ENCODE measurements around the gene MAP2K2. TPM values are rescaled to one million over a fixed set of nuclear protein-coding genes. Genes with fewer than 3 reads are reported as not detected.

MAP2K2 gene
- total RNA-seq, 2 donors from 2014 or later = 170 to 206 TPM

DNA sequence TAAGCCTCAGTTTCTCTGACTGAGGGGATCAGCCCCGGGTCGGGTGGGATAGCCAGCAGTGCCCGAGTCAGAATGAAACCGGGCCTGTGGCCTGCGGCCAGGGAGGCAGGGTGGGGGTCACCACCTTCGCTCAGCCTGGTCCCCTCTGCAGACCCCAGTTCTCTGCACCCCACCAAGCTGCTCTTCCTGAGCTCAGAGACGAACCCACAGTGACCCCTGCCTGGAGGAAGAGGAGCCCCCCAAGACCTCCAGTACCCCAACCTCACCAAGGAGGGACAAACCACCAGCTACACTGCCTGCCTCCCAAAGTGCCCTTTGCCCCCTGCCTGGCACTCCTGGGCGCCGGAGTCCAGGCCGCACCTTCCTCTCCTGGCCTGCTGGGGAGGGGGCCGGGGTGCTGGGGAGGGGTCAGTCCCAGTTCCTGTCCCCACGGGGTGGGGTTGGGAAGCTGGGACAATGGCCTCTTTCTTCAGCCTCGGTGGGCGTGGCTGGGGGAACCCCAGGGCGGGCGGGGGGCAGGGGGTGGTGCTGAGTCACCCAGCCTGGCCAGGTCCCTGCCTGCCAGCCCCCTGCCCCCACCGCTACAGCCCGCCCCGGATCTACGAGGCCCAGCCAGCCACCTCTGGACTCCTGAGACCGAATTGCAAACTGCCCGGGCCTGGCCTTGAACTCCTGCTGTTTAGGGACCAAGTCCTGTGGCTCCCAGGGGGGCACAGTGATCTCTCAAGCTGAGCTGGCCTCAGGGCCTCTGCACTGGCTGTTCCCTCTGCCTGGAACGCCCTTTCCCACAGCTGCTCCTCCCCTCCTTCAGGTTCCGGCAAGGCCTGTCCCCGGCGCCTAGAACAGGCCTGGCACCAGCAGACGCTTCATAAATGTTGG, 71.6 kb downstream of the MAP2K2 start:
- Mint-ChIP-seq H3K4me1 (ENCODE audit: low read depth in 2 of 2) (peaks cover 39 to 40% of the 10 kb centered on the region in 2 donors), H3K4me3 (peak overlapping the region; percentile 69), H3K36me3 (peaks cover 18% of the 10 kb centered on the region)

DNA sequence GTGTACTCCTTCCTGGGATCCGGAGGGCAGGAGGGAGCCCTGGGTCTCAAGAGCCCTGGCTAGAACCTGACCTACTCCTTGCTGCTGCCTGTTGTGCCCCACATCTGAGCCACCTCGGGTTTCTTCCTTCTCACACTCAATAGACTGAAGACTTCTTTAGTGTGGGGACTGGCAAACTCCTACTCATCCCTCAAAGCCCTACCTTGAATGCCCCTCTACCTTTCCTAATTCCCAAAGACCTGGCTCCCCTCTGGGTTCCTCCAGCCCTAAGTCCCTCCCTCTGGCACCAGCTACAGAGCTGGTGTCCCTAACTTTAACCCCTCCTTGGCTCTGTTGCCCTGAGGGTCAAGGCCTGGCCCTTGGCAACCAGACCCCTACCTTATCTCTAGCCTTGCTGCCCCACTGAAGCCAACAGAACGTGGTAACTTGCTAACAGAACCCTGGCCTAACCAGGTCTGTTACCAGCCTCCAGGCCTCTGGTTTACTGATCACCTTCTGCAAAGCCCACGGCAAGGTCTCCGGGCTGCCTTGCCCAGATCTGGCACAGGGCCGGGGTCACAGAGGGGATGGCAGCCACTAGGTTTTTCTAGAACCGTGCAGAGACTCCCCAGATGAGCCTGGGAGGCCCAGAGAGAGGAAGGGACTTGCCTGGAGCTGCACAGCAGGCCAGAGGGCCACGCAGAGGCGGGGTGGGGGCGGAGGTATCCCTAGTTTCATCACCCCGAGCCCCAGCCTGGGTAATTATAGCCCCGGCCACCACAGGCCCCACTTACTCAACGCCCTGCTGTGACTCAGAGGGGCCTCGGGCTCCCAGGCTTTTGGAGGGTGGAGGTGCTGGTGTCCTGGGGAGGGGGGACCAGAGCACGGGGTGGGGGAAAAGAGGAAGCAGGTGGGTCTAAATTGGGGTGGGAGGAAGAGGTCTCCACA, 72.5 kb downstream of the MAP2K2 start:
- DNase-seq (ENCODE audit: low spot score) = peak; percentile 84
- Mint-ChIP-seq H3K36me3 (peaks cover 18% of the 10 kb centered on the region), H3K27ac (peak overlapping the region; percentile 85 to 89), H3K4me3 (peak overlapping the region; percentile 67), H3K4me1 (ENCODE audit: low read depth in 2 of 2) (peaks cover 37 to 40% of the 10 kb centered on the region in 2 donors), H3K9me3 (no peaks in the 10 kb centered on the region), H3K27me3 (no peaks in the 10 kb centered on the region)
- peak; percentile 88 to 89 for ATAC-seq

More for the DNA sequence above, 71.6 kb downstream of the MAP2K2 start:
- DNase-seq (ENCODE audit: low spot score) (peak; percentile 60), ATAC-seq (peak; percentile 70 to 79)
- H3K27me3 Mint-ChIP-seq = no peaks in the 10 kb centered on the region
- no peaks in the 10 kb centered on the region for H3K9me3 Mint-ChIP-seq
- peak overlapping the region; percentile 63 to 89 for H3K27ac Mint-ChIP-seq

DNA sequence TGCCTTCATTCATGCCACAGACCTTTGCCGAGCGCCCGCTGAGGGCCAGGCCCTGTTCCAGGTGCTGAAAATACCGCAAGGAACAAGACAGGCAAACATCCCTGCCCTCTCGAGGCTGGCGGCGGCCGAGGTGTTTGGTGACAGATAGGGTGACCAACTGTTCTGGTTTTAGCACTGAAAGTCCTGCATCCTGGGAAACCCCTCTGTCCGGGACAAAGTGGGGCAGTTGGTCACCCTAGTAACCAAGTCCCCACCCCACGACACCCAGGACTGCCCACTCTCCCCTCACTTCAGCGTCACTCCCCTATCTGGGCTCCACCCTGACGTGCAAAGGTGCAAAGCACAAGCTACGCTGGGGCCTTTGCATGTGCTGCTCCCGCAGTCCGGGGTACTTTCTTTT, 74.5 kb downstream of the MAP2K2 start:
- H3K36me3 Mint-ChIP-seq = peaks cover 18% of the 10 kb centered on the region
- DNase-seq (ENCODE audit: low spot score) (no peak), ATAC-seq (no peak)
- peak overlapping the region; percentile 12 to 89 for H3K27ac Mint-ChIP-seq
- no peaks in the 10 kb centered on the region for H3K9me3 Mint-ChIP-seq
- H3K4me1 Mint-ChIP-seq (ENCODE audit: low read depth in 2 of 2) = peaks cover 31 to 35% of the 10 kb centered on the region in 2 donors
- H3K4me3 Mint-ChIP-seq = no peak overlapping the region
- H3K27me3 Mint-ChIP-seq = no peaks in the 10 kb centered on the region

DNA sequence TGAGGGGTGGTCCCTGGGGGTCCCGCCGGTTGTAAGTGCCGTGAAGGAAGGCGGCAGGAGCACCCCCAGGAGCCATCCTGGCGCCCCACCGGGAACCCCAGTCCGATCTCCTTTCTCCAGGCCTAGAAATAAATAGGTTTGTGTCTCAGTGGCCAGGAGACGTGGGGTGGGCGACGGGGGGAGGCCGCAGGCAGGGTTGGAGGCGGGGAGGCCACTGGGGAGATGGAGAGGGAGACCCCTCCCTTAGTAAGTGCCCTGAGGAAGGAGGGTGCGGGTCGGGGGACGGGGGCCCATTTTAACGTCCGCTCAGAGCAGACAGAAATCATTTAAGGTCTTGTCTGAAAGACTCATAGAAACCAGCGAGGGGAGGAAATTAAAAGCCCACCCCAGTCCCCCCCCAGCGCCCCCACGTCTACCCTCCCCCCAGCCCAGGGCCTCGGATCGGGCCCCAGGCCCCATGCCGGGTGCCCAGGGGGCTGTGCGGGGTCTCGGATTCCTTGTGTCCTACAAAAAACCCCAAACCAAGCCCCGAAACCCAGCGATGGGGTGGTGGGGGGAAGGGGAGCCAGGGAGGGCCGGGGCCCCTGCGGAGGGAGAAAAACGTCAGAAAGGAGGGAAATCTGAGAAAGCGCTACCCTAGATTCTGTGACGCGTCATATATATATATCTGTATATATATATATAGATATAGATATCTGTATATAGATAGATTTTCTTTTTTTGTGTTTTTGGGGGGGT, 76.8 kb downstream of the MAP2K2 start:
- Mint-ChIP-seq H3K27ac (no peak overlapping the region), H3K27me3 (no peaks in the 10 kb centered on the region), H3K4me3 (no peak overlapping the region), H3K4me1 (ENCODE audit: low read depth in 2 of 2) (peaks cover 19 to 22% of the 10 kb centered on the region in 2 donors), H3K9me3 (no peaks in the 10 kb centered on the region), H3K36me3 (peaks cover 5% of the 10 kb centered on the region)
- DNase-seq (ENCODE audit: low spot score) (no peak), ATAC-seq (no peak)

DNA sequence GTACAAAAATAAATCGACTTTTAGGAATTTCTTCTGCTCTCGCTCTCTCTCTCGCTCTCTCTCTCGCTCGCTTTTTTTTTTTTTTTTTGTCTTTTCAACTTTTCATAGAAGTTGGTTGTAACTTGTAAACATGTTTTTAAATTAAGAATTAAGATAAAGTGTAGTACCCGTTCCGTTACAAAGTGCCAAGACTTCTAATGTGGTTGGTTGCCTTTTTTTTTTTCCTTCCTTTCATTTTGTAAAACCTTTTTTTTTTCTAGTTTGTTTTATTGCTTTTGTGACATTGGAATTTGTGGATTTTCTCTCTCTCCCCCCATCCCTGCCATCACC, 77.6 kb downstream of the MAP2K2 start:
- H3K27ac Mint-ChIP-seq = peak overlapping the region in 1 of 2 donors; percentile 47
- H3K36me3 Mint-ChIP-seq = peaks cover 4% of the 10 kb centered on the region
- no peaks in the 10 kb centered on the region for H3K27me3 Mint-ChIP-seq
- DNase-seq (ENCODE audit: low spot score) (no peak), ATAC-seq (no peak)
- no peak overlapping the region for H3K4me3 Mint-ChIP-seq
- no peaks in the 10 kb centered on the region for H3K9me3 Mint-ChIP-seq
- H3K4me1 Mint-ChIP-seq (ENCODE audit: low read depth in 2 of 2) = peaks cover 16 to 19% of the 10 kb centered on the region in 2 donors

DNA sequence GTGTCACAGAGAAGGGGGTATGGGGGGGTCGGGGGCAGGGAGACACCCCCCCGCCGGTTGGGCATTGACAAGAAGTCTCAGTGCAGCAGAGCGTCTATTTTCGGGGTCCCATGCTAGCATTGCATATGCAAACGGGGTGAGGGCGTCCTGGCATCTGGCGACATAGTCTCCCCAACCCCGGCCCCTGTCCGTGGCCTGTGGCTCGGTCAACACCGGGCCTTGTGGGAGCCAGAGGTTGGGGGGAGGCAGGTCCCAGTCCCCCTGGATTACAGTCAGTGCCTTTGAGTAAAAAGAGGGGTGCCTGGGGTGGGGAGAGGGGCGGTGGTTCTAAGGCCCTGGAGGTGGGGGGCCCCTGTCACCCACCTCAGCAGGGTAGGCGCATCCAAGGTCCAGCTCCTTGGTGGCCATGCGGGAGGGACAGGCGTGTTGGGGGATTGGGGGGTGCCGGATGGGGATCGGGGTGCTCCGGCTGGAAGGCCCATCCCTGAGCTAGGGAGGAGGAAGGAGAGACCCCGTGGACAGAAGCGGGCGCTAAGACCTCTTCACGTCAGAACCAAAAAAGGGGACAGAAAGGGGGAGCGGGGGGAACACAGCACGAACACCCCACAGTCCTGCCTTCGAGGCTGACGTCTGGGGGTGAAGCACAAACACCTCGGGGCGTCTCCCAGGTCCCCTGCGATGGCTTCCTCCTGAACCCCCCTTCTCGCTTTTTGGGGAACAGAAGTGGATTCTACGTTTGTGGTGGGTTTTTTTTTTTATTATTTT, 78.1 kb downstream of the MAP2K2 start:
- peak overlapping the region in 1 of 2 donors; percentile 47 for H3K27ac Mint-ChIP-seq
- H3K4me1 Mint-ChIP-seq (ENCODE audit: low read depth in 2 of 2) = peaks cover 12 to 15% of the 10 kb centered on the region in 2 donors
- no peaks in the 10 kb centered on the region for H3K27me3 Mint-ChIP-seq
- no peaks in the 10 kb centered on the region for H3K36me3 Mint-ChIP-seq
- no peaks in the 10 kb centered on the region for H3K9me3 Mint-ChIP-seq
- ATAC-seq = peak in 1 of 2 donors; percentile 11
- DNase-seq (ENCODE audit: low spot score) = no peak
- no peak overlapping the region for H3K4me3 Mint-ChIP-seq

DNA sequence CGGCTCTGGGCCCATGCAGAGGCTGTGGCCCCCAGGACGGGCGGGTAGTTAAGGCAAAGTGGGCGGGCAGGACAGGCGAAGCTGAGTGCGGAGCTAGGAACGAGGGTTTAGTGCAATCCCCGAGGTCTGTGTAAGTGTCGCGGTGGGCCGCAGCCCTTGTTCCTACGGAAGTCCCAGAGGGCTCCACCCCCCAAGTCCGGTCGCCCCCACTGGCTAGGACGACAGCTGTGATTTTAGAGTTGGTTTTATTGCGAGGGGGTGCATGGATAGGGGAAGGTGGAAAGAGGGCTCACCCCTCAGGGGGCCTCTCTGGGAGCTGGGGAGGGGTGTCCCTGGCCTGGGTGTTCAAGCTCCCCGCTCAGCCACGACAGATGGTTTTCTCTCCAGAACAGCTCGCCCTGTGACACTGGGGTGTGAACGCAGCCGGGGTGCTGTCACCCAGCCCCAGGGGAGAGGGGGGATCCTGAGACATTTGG, 78.9 kb downstream of the MAP2K2 start:
- DNase-seq (ENCODE audit: low spot score) = no peak
- no peak for ATAC-seq
- H3K4me1 Mint-ChIP-seq (ENCODE audit: low read depth in 2 of 2) = peaks cover 9 to 12% of the 10 kb centered on the region in 2 donors
- no peaks in the 10 kb centered on the region for H3K27me3 Mint-ChIP-seq
- H3K4me3 Mint-ChIP-seq = no peak overlapping the region
- H3K27ac Mint-ChIP-seq = no peak overlapping the region
- H3K36me3 Mint-ChIP-seq = no peaks in the 10 kb centered on the region
- no peaks in the 10 kb centered on the region for H3K9me3 Mint-ChIP-seq

DNA sequence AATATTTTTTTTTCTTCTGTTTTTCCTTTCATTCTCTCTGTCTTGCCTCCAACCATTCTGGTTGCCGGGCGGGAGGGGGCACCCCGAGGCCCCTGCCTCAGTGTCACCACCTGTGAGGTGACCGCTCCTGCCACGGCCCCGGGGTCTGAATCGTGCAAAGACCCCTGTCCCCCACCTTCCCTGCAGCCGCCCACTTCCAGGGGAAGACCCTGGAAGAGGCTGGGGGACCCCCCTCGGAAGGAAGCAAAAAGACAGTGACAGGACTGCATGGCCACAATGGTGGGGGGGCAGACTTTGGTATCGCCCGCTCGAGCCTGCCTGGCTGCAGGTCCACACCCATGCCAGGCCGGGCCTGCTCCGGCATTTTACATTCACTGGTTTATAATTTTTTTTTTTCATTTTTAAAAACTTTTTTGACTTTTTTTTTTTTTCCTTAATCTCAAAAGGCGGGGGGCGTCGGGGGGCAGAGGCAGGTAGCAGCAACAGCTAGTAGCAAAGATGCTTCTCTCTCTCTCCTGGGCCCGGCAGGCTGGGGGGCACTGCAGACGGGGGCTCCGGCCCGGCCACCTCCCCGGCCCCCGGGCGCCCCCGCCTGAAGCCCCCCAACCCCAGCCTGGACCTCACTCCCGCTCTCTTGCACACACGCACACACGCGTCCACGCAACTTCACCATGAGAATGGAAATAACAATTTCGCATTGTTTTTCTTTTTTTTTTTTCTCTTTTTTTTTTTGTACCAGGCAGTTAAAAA, 79.8 kb downstream of the MAP2K2 start:
- no peaks in the 10 kb centered on the region for H3K9me3 Mint-ChIP-seq
- no peaks in the 10 kb centered on the region for H3K36me3 Mint-ChIP-seq

DNA sequence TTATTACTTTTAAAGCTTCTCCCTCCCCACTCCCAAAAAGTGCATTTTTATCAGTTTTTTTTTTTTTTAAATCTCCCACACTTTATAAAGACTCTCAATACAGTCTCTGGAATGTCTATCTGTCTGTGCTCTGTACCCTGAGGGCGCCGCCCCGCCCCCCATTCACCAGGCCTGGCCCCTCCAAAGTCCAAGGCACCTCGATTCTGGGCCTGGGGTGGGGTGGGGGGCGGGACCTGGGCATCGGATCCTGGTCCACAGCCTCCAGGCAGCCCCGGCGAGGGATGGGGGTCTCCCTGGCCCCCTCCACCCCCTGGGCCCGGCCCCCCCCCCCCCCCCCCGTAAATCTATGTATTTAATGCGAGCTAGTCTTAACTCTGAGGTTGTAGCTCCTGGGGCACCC, 80.5 kb downstream of the MAP2K2 start:
- Mint-ChIP-seq H3K36me3 (no peaks in the 10 kb centered on the region), H3K9me3 (no peaks in the 10 kb centered on the region), H3K4me1 (ENCODE audit: low read depth in 2 of 2) (peaks cover 3 to 9% of the 10 kb centered on the region in 2 donors), H3K27me3 (no peaks in the 10 kb centered on the region), H3K27ac (no peak overlapping the region), H3K4me3 (no peak overlapping the region)
- no peak for DNase-seq (ENCODE audit: low spot score)
- ATAC-seq = no peak

More for the DNA sequence above, 79.8 kb downstream of the MAP2K2 start:
- no peaks in the 10 kb centered on the region for H3K27me3 Mint-ChIP-seq
- H3K4me3 Mint-ChIP-seq = no peak overlapping the region
- DNase-seq (ENCODE audit: low spot score) (no peak), ATAC-seq (no peak)
- peaks cover 3 to 9% of the 10 kb centered on the region in 2 donors for H3K4me1 Mint-ChIP-seq (ENCODE audit: low read depth in 2 of 2)
- no peak overlapping the region for H3K27ac Mint-ChIP-seq

DNA sequence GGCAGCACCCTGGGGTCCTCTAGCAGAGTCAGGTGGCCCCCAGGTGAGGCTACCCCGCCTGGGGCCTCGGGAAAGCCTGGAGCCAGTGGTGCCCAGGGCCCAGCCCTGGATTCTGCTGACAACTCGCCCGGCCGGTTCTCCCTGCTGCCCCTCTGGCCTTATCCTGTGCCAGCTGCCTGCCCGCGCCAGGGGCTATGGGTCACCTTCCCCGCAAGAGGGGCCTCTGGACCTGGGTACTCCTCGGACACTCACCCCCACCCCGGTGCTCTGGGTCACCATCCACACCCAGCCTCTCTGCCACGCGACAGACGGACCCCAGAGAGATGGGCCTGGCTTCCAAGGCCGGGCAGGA, 81.2 kb downstream of the MAP2K2 start:
- H3K36me3 Mint-ChIP-seq = no peaks in the 10 kb centered on the region
- ATAC-seq (no peak), DNase-seq (ENCODE audit: low spot score) (no peak)
- no peaks in the 10 kb centered on the region for H3K9me3 Mint-ChIP-seq
- peaks cover 3 to 6% of the 10 kb centered on the region in 2 donors for H3K4me1 Mint-ChIP-seq (ENCODE audit: low read depth in 2 of 2)
- H3K4me3 Mint-ChIP-seq = no peak overlapping the region
- no peaks in the 10 kb centered on the region for H3K27me3 Mint-ChIP-seq
- no peak overlapping the region for H3K27ac Mint-ChIP-seq

DNA sequence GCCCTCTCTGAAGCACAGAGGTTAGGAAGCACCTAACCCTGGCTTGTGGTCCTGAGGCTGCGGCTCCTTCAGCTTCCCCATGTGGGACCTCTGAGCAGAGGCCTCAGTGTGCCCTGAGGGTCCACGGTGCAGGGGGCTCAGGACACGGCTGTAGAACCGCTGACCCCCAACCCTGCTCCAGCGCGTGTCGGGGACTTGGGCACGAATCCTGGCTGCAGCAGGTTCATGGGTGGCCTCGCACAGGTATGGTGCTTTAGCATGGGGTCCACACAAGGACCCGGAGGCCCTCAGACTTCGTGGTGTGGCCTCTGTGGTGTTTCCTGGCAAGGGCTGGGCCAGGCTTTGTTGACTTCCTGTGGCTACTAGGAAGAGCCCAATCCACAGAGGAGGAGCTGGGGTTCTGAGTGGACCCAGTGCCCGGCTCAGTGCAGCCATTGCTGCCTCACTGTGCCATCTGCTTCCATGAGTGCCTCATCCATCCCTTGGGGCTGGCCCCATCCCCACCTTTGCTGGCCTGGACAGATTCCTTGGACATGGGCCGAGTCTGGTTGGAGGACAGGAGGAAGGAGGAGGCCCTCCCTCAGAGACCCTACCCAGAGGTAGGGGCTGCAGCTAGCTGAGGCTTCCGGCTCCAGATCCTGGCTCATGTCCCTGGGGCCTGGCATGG, 81.7 kb downstream of the MAP2K2 start:
- no peak overlapping the region for H3K27ac Mint-ChIP-seq
- no peak for DNase-seq (ENCODE audit: low spot score)
- H3K4me3 Mint-ChIP-seq = no peak overlapping the region
- H3K9me3 Mint-ChIP-seq = no peaks in the 10 kb centered on the region
- H3K27me3 Mint-ChIP-seq = no peaks in the 10 kb centered on the region
- H3K4me1 Mint-ChIP-seq (ENCODE audit: low read depth in 2 of 2) = peaks cover 3 to 6% of the 10 kb centered on the region in 2 donors
- peak in 1 of 2 donors; percentile 8 for ATAC-seq
- H3K36me3 Mint-ChIP-seq = no peaks in the 10 kb centered on the region

Measured in natural killer cell treated with Interleukin-12 subunit alpha and Interleukin-12 subunit beta and Interleukin-15 and Interleukin-18, amount 100 ng/mL, for 72 hours (primary cell).